Keratinocyte (primary cell): ENCODE measurements around the gene CYP26A1.
A peak's percentile ranks its signal among the peaks of the same experiment; 100 is the strongest.

Experiments
- CTCF ChIP-seq, 3 experiments: IDR thresholded peaks in 1 of 3; conservative IDR thresholded peaks in 1 of 3; optimal IDR thresholded peaks in 1 of 3; 2 replicates in 2 of 3; 3 replicates in 1 of 3; pipeline versions ENCODE3 to v1.5.1; 2011; ENCODE audit warnings: low read length in 3 of 3, mild to moderate bottlenecking in 3 of 3, moderate library complexity in 2 of 3, control low read depth in 1 of 3, inconsistent platforms in 1 of 3; ENCODE audit not compliant: insufficient read depth in 2 of 3; ENCODE audit errors: extremely low read depth in 1 of 3
- EZH2 ChIP-seq: IDR thresholded peaks from one replicate; pipeline ENCODE4 v1.6.1; 2012; ENCODE audit warnings: inconsistent platforms, mild to moderate bottlenecking, low read length, moderate library complexity

- TF ChIP-seq CTCF (optimal IDR thresholded peaks at IDR 0.05 in 1 of 3, IDR thresholded peaks at IDR 0.05 in 1 of 3, conservative IDR thresholded peaks at IDR 0.05 in 1 of 3; ENCODE audit: extremely low read depth in 1 of 3, insufficient read depth in 2 of 3, low read length in 3 of 3) (no peak), EZH2 (peak; percentile 96)
These were observed 767 bp upstream of the CYP26A1 start for GRCh38 chr10:93072713-93073538.
